CD4-positive, alpha-beta T cell (primary cell): Measurements from ENCODE around the gene ATAD3B. TPM values are rescaled to one million over a fixed set of nuclear protein-coding genes. Genes with fewer than 3 reads are reported as not detected.
"Not testable (repeated sequence)": the region's sequence is repeated elsewhere in the genome, so short reads cannot be mapped to it uniquely, and the experiment has no call there.

ENCODE experiments used
- ATAC-seq: fragments of 200-7000 bp; cut with Tn5 transposase; one replicate; pipeline ENCODE4 v1.10.0; 2022; ENCODE audit warnings: mild to moderate bottlenecking; ENCODE audit not compliant: poor library complexity
- CTCF ChIA-PET: fragments of 350-600 bp; sonication (Branson Sonifier 250); formaldehyde crosslinking; loops from one replicate; lab custom pipeline; 2021; ENCODE audit warnings: antibody characterized with exemption, inconsistent platforms; lab: Charles Lee
- POLR2A ChIA-PET: fragments of 350-600 bp; sonication (Branson Sonifier 250); formaldehyde crosslinking; loops from one replicate; lab custom pipeline; 2021; ENCODE audit warnings: antibody characterized with exemption, inconsistent platforms; lab: Charles Lee
- DNase-seq, 14 experiments: peaks; one replicate each; pipeline ENCODE4 v3.0.0-alpha.2; 2013 to 2020; ENCODE audit warnings: mixed read lengths in 2 of 14
- H3K27ac ChIP-seq, 2 donors: one replicate each; pipeline versions ENCODE4 v1.5.1 to v1.7.0; 2013; ENCODE audit warnings: low read length in 2 of 2, low read depth in 1 of 2, mild to moderate bottlenecking in 1 of 2
- H3K27me3 ChIP-seq, 2 experiments: 1 replicate in 1 of 2; 2 replicates in 1 of 2; pipeline versions ENCODE4 v1.6.1 to v1.7.0; 2013; ENCODE audit warnings: low read length in 2 of 2, control low read depth in 1 of 2, mild to moderate bottlenecking in 1 of 2, moderate library complexity in 1 of 2; ENCODE audit not compliant: insufficient read depth in 2 of 2, control insufficient read depth in 1 of 2
- H3K36me3 ChIP-seq: one replicate; pipeline ENCODE4 v1.6.1; 2013; ENCODE audit warnings: low read length, control low read depth; ENCODE audit not compliant: insufficient read depth
- H3K4me1 ChIP-seq: one replicate; pipeline ENCODE4 v1.6.1; 2013; ENCODE audit warnings: low read length, control low read depth; ENCODE audit not compliant: insufficient read depth
- H3K4me3 ChIP-seq: one replicate; pipeline ENCODE4 v1.5.1; 2013; ENCODE audit warnings: mild to moderate bottlenecking, low read length, moderate library complexity
- H3K9me3 ChIP-seq, 2 experiments: 1 replicate in 1 of 2; 2 replicates in 1 of 2; pipeline versions ENCODE4 v1.6.1 to v1.7.0; 2013; ENCODE audit warnings: low read length in 2 of 2, mild to moderate bottlenecking in 2 of 2, control low read depth in 1 of 2, moderate library complexity in 1 of 2; ENCODE audit not compliant: control insufficient read depth in 1 of 2, insufficient read depth in 1 of 2
- H3K27ac Mint-ChIP-seq: one replicate; pipeline ENCODE4 v1.8.0; 2020; ENCODE audit warnings: mixed read lengths
- H3K27me3 Mint-ChIP-seq: one replicate; pipeline ENCODE4 v1.8.0; 2021; ENCODE audit warnings: mixed read lengths
- H3K36me3 Mint-ChIP-seq: one replicate; pipeline ENCODE4 v1.8.0; 2021; ENCODE audit warnings: low read depth, mixed read lengths
- H3K4me1 Mint-ChIP-seq: one replicate; pipeline ENCODE4 v1.8.0; 2021; ENCODE audit warnings: low read depth, mixed read lengths
- H3K4me3 Mint-ChIP-seq: one replicate; pipeline ENCODE4 v1.8.0; 2020; ENCODE audit warnings: mild to moderate bottlenecking, mixed read lengths
- H3K9me3 Mint-ChIP-seq: one replicate; pipeline ENCODE4 v1.8.0; 2020; ENCODE audit warnings: mixed read lengths
- intact Hi-C, 2 experiments: fragments of 100-400 bp; cut with DNase I in 1 of 2; cut with micrococcal nuclease in 1 of 2; formaldehyde crosslinking; loops; one replicate each; pipeline versions ENCODE4 v1.15.1 to v1.9.0; 2023 to 2025; cut with DNase I, micrococcal nuclease
- total RNA-seq, 174 experiments: library from RNA in 2 of 174; stranded (reverse) in 2 of 174; gene quantifications; one replicate each; pipeline ENCODE4 v1.2.3 and lab custom pipeline; 2021 to 2026
- TF ChIP-seq, protein P1 (sequence below): fragments of 200-600 bp; IDR thresholded peaks from one replicate; pipeline ENCODE4 v1.8.0; 2022; ENCODE audit warnings: antibody characterized with exemption, mild to moderate bottlenecking

ATAD3B gene
- total RNA-seq, 2 experiments from 2014 or later, result 44.3 to 49.1 TPM

DNA sequence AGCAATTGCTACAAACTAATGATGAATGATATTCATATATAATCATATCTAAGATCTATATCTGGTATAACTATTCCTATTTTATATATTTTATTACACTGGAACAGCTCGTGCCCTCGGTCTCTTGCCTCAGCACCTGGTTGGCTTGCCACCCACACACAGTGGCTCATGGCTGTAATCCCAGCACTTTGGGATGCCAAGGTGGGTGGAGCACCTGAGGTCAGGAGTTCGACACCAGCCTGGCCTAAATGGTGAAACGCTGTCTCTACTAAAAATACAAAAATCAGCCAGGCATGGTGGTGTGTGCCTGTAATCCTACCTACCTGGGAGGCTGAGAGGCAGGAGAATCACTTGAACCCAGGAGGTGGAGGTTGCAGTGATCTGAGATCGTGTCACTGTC is 34.2 kb downstream of the ATAD3B start:
- POLR2A ChIA-PET, result not testable (repeated sequence)

DNA sequence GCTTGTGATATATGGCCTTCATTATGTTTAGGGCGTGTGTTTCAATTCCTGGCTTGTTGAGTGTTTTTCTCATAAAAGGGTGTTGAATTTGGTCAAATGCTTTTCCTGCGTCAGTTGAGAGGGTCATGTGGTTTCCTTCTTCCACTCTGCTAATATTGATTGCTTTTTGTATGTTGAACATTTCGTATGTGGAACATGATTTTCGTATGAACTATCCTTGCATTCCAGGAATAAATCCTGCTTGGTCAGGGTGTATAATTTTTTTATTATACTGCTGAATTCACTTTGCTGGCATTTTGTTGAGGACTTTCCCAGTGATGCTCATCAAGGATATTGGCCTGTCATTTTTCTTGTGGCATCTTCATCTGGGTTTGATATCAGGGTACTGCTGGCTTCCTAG is 35.7 kb downstream of the ATAD3B start:
- Mint-ChIP-seq H3K4me1 (peaks cover 22% of the 10 kb centered on the region), H3K27me3 (no peaks in the 10 kb centered on the region), H3K36me3 (peaks cover 5% of the 10 kb centered on the region), H3K27ac (no peak overlapping the region), H3K9me3 (no peaks in the 10 kb centered on the region), H3K4me3 (no peak overlapping the region)
- H3K4me1 ChIP-seq, result peaks cover 22% of the 10 kb centered on the region
- peaks cover 0 to 5% of the 10 kb centered on the region in 2 experiments for H3K9me3 ChIP-seq
- ATAC-seq, result no peak
- TF ChIP-seq, protein P1, sequence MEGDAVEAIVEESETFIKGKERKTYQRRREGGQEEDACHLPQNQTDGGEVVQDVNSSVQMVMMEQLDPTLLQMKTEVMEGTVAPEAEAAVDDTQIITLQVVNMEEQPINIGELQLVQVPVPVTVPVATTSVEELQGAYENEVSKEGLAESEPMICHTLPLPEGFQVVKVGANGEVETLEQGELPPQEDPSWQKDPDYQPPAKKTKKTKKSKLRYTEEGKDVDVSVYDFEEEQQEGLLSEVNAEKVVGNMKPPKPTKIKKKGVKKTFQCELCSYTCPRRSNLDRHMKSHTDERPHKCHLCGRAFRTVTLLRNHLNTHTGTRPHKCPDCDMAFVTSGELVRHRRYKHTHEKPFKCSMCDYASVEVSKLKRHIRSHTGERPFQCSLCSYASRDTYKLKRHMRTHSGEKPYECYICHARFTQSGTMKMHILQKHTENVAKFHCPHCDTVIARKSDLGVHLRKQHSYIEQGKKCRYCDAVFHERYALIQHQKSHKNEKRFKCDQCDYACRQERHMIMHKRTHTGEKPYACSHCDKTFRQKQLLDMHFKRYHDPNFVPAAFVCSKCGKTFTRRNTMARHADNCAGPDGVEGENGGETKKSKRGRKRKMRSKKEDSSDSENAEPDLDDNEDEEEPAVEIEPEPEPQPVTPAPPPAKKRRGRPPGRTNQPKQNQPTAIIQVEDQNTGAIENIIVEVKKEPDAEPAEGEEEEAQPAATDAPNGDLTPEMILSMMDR, result no peak
- DNase-seq, result no peak
- intact Hi-C loops, result no loop called here
- ChIA-PET CTCF (no interaction called here), POLR2A (no interaction called here)
- H3K4me3 ChIP-seq, result no peak overlapping the region
- H3K27me3 ChIP-seq, result no peaks in the 10 kb centered on the region
- no peak overlapping the region for H3K27ac ChIP-seq
- no peaks in the 10 kb centered on the region for H3K36me3 ChIP-seq

More for the DNA sequence above, 34.2 kb downstream of the ATAD3B start:
- H3K27ac Mint-ChIP-seq, ATAC-seq, H3K27ac ChIP-seq, H3K27me3 Mint-ChIP-seq, H3K27me3 ChIP-seq, intact Hi-C loops, H3K4me3 ChIP-seq, DNase-seq, H3K36me3 ChIP-seq, H3K9me3 ChIP-seq, H3K36me3 Mint-ChIP-seq, H3K9me3 Mint-ChIP-seq: not testable (repeated sequence)
- peaks cover 12% of the 10 kb centered on the region for H3K4me1 Mint-ChIP-seq
- peaks cover 16% of the 10 kb centered on the region for H3K4me1 ChIP-seq
- CTCF ChIA-PET, result interaction anchor here (1.3 kb wide), 1 partner anchor 134 kb away, joined by 4 read pairs; no protein-coding TSS in a partner anchor
- peak overlapping the region; percentile 65 for H3K4me3 Mint-ChIP-seq

GRCh38 chr1:1508775-1509464 is 37.4 kb downstream of the ATAD3B start:
- H3K27me3 Mint-ChIP-seq, DNase-seq, CTCF ChIA-PET, ATAC-seq, POLR2A ChIA-PET, intact Hi-C loops, H3K36me3 Mint-ChIP-seq, H3K4me3 ChIP-seq, H3K27ac Mint-ChIP-seq, H3K9me3 ChIP-seq, H3K4me3 Mint-ChIP-seq, H3K9me3 Mint-ChIP-seq, H3K27me3 ChIP-seq, H3K27ac ChIP-seq, H3K36me3 ChIP-seq: not testable (repeated sequence)
- H3K4me1 ChIP-seq, result peaks cover 30% of the 10 kb centered on the region
- peaks cover 26% of the 10 kb centered on the region for H3K4me1 Mint-ChIP-seq

- H3K9me3 ChIP-seq, H3K27me3 Mint-ChIP-seq, H3K27ac ChIP-seq, ATAC-seq, POLR2A ChIA-PET, DNase-seq, H3K36me3 ChIP-seq, H3K4me3 Mint-ChIP-seq, CTCF ChIA-PET, intact Hi-C loops, H3K9me3 Mint-ChIP-seq, H3K27me3 ChIP-seq, H3K27ac Mint-ChIP-seq, H3K4me3 ChIP-seq, H3K36me3 Mint-ChIP-seq: not testable (repeated sequence)
- peaks cover 26% of the 10 kb centered on the region for H3K4me1 Mint-ChIP-seq
- H3K4me1 ChIP-seq, result peaks cover 30% of the 10 kb centered on the region
Measured at GRCh38 chr1:1509465-1509850, 37.9 kb downstream of the ATAD3B start.
